ENCODE results near the gene RPGR.

Gene RPGR

GRCh38 chrX:38327007-38327774 lies at the start of gene RPGR:
Gene RPGR, minus strand, starts transcription at chrX:38327509. Its CDS starts 142 bp downstream, at chrX:38327367.
- no peak for FAIRE-seq

- FAIRE-seq: no peak
Observed at GRCh38 chrX:38376747-38377146, 49.4 kb upstream of the RPGR start.

- FAIRE-seq: no peak
Observed at GRCh38 chrX:38375891-38376290, 48.6 kb upstream of the RPGR start.

- FAIRE-seq: no peak
Observed at GRCh38 chrX:38374431-38374830, 47.1 kb upstream of the RPGR start.

GRCh38 chrX:38371641-38372040 lies 44.3 kb upstream of the RPGR start:
- FAIRE-seq: no peak

- no peak for FAIRE-seq
Observed at GRCh38 chrX:38368774-38369173, 41.5 kb upstream of the RPGR start.

GRCh38 chrX:38365954-38366353 lies 38.6 kb upstream of the RPGR start:
- FAIRE-seq: no peak

GRCh38 chrX:38363046-38363445 lies 35.7 kb upstream of the RPGR start:
- no peak for FAIRE-seq

GRCh38 chrX:38357747-38358673 lies 30.7 kb upstream of the RPGR start:
- no peak for FAIRE-seq

GRCh38 chrX:38356401-38356800 lies 29.1 kb upstream of the RPGR start:
- FAIRE-seq: no peak

GRCh38 chrX:38352362-38352761 lies 25.1 kb upstream of the RPGR start, which contains the start of gene OTC:
Gene OTC, plus strand, starts transcription at chrX:38352604. Its CDS starts 93 bp downstream, at chrX:38352697.
- FAIRE-seq: no peak

- FAIRE-seq: no peak
Observed at GRCh38 chrX:38351346-38351745, 24.0 kb upstream of the RPGR start.

GRCh38 chrX:38347136-38347535 lies 19.8 kb upstream of the RPGR start:
- FAIRE-seq: no peak

GRCh38 chrX:38346150-38346549 lies 18.8 kb upstream of the RPGR start:
- FAIRE-seq: no peak

- FAIRE-seq: no peak
Observed at GRCh38 chrX:38342853-38343778, 15.8 kb upstream of the RPGR start.

- no peak for FAIRE-seq
Observed at GRCh38 chrX:38341442-38341841, 14.1 kb upstream of the RPGR start.

GRCh38 chrX:38336538-38337240 lies 9.4 kb upstream of the RPGR start:
- FAIRE-seq: no peak

GRCh38 chrX:38335382-38335781 lies 8.1 kb upstream of the RPGR start:
- no peak for FAIRE-seq

- FAIRE-seq: no peak
Observed at GRCh38 chrX:38332505-38332904, 5.2 kb upstream of the RPGR start.

GRCh38 chrX:38327775-38328081 lies 419 bp upstream of the RPGR start:
- no peak for FAIRE-seq

GRCh38 chrX:38326086-38326485 lies 1.2 kb downstream of the RPGR start:
- FAIRE-seq: peak; percentile 5

GRCh38 chrX:38320819-38321218 lies 6.5 kb downstream of the RPGR start:
- no peak for FAIRE-seq

Measured in colon (tissue), 2 donors.